Uterus (tissue), 2 donors: Measurements from ENCODE around the gene TXNDC11.

Source experiments
- CTCF ChIP-seq, 4 experiments: fragments of 200-600 bp in 2 of 4; fragments of 450-650 bp in 2 of 4; sonication (generic) in 2 of 4; IDR thresholded peaks; one replicate each; pipeline ENCODE4 v1.5.1; 2016 to 2019; ENCODE audit warnings: antibody characterized with exemption in 4 of 4, mild to moderate bottlenecking in 2 of 4, moderate library complexity in 1 of 4
- POLR2A ChIP-seq, 2 donors: fragments of 450-650 bp; IDR thresholded peaks; one replicate each; pipeline ENCODE4 v1.6.1; 2016; ENCODE audit warnings: antibody characterized with exemption in 2 of 2, mild to moderate bottlenecking in 1 of 2, moderate library complexity in 1 of 2

- no peak for TF ChIP-seq POLR2A (IDR thresholded peaks at IDR 0.05)
- no peak for TF ChIP-seq CTCF (IDR thresholded peaks at IDR 0.05)
Observed at GRCh38 chr16:11698271-11698689, 44.4 kb downstream of the TXNDC11 start.
